ENCODE measurements around the gene RNF111.
A peak's percentile ranks its signal among the peaks of the same experiment; 100 is the strongest.
"Not testable (repeated sequence)": the region's sequence is repeated elsewhere in the genome, so short reads cannot be mapped to it uniquely, and the experiment has no call there.

RNF111 gene

GRCh38 chr15:58987491-58988005 lies at the start of gene RNF111:
Gene RNF111 (plus strand): TSS chr15:58987663. CDS start chr15:59030823, 43,160 bp downstream.
- peak; percentile 89 for DNase-seq

- DNase-seq: no peak
Measured at GRCh38 chr15:58947179-58947578, 40.3 kb upstream of the RNF111 start.

- no peak for DNase-seq
Measured at GRCh38 chr15:58951388-58952007, 36.0 kb upstream of the RNF111 start.

GRCh38 chr15:58952751-58953150 lies 34.7 kb upstream of the RNF111 start:
- DNase-seq: no peak

- peak; percentile 47 for DNase-seq
Measured at GRCh38 chr15:58957101-58957973, 30.1 kb upstream of the RNF111 start.

GRCh38 chr15:58958811-58959210 lies 28.7 kb upstream of the RNF111 start:
- no peak for DNase-seq

GRCh38 chr15:58962136-58962535 lies 25.3 kb upstream of the RNF111 start:
- no peak for DNase-seq

- DNase-seq: no peak
Measured at GRCh38 chr15:58962662-58963565, 24.5 kb upstream of the RNF111 start.

GRCh38 chr15:58966698-58967097 lies 20.8 kb upstream of the RNF111 start:
- no peak for DNase-seq

- DNase-seq: no peak
Measured at GRCh38 chr15:58967479-58967878, 20.0 kb upstream of the RNF111 start.

GRCh38 chr15:58977887-58978286 lies 9.6 kb upstream of the RNF111 start:
- no peak for DNase-seq

- no peak for DNase-seq
Measured at GRCh38 chr15:58980351-58980939, 7.0 kb upstream of the RNF111 start.

GRCh38 chr15:58981808-58982475 lies 5.5 kb upstream of the RNF111 start:
- no peak for DNase-seq

- no peak for DNase-seq
Measured at GRCh38 chr15:58983261-58983660, 4.2 kb upstream of the RNF111 start.

GRCh38 chr15:58985443-58985842 lies 2.0 kb upstream of the RNF111 start:
- no peak for DNase-seq

- no peak for DNase-seq
Measured at GRCh38 chr15:58987036-58987435, 427 bp upstream of the RNF111 start.

GRCh38 chr15:58988006-58988785 lies 733 bp downstream of the RNF111 start:
- DNase-seq: peak; percentile 40

- no peak for DNase-seq
Measured at GRCh38 chr15:58992181-58992580, 4.7 kb downstream of the RNF111 start.

- no peak for DNase-seq
Measured at GRCh38 chr15:58994906-58995453, 7.5 kb downstream of the RNF111 start.

- no peak for DNase-seq
Measured at GRCh38 chr15:58999694-59000093, 12.2 kb downstream of the RNF111 start.

- DNase-seq: not testable (repeated sequence)
Measured at GRCh38 chr15:59000251-59000650, 12.8 kb downstream of the RNF111 start.
